ENCODE data around the gene SECTM1.

Gene SECTM1

DNA sequence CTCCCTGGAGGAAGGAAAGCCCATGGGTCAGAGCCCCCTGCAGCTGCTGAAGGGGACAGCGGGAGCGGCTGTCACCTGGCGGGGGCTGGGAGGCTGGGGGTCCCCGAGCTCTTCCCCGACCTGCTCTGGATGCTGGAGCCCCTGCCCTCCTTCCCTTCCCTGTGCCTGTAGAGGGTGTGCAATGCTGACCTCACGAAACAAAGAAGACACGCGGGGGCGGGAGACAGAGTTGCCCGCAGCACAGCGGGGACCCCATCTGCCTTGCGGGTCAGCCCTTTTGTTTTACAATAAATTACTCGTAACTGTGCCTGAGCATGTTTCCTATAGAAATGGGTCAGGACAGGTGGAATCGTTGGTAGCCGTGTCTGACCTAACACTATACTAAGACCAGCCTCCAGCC is 6.3 kb downstream of the SECTM1 start:
- DNase-seq, result no peak

DNA sequence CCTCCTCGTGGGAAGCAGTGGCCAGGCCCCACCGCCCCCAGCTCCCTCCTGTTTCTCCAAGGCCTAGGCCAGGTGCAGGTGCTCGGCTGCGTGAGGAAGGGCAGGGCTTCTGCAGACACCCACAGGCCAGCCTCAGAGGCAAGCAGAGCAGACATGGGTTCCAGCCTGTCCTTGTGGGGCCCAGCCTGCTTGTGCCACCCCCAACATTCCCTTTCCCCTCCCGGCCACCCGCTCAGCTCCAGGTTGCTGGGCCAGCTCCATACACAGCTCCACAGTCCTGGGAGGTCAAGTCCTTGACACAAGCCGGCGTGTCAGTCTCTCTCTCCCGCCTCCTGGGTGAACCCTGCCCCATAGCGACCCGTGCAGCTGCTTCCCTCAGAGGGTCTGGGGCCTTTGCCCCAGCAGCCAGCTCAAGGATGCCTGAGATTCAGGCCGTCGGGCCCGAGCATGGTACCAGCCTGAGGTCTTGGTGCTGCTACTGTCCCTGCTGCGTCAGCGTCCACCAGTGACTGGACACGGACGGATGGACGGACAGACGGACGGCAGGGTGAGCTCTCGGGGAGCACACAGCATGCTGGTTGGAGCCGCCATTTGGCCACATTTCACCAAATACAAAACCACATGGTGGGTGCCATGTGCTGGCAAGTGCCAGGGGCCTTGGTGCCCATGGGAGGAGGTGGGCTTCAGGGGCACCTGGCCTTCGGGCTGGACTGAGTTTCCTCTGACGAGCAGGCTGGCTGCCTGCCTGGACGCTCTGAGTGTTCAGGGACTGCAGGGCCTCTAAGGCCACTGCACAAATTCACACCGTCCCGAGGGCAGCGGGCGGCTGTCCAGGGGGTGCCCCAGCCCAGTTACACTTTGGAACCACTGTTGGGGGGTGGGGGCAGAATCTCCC is 8.0 kb downstream of the SECTM1 start:
- DNase-seq, result no peak

DNA sequence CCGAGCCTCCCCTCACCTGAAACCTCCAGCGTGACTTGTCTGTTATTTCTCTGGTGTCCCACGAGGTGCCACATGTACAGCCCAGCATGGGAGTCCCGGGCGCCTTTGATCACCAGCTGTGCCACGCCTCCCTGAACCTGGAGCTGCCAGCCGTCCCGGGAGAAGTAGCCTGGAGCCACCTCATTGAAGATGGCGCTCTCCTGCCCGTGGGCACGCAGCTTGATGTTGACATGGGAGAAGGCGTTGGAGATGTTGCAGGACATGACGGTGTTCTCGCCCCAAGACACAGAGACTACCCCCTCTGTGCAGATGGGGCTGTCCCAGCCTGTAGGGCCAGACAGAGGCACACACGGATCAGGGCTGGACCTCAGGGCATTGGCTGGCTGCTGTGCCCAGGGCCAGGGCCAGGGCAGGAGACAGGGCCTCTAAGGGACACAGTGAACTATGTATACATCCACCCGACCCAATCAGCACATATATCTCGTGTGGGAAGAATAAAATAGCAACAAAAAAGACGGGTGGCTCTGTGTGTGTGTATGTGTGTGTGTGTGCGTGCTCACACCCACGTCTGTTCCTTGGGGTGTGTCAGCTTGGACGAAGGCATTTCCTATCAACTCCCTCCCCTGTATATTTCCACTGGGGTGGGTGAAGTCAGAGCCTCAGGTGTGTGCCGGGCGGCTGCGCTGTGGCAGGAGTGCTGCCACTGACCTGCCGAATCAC is 8.8 kb downstream of the SECTM1 start:
- peak; percentile 68 for DNase-seq

DNA sequence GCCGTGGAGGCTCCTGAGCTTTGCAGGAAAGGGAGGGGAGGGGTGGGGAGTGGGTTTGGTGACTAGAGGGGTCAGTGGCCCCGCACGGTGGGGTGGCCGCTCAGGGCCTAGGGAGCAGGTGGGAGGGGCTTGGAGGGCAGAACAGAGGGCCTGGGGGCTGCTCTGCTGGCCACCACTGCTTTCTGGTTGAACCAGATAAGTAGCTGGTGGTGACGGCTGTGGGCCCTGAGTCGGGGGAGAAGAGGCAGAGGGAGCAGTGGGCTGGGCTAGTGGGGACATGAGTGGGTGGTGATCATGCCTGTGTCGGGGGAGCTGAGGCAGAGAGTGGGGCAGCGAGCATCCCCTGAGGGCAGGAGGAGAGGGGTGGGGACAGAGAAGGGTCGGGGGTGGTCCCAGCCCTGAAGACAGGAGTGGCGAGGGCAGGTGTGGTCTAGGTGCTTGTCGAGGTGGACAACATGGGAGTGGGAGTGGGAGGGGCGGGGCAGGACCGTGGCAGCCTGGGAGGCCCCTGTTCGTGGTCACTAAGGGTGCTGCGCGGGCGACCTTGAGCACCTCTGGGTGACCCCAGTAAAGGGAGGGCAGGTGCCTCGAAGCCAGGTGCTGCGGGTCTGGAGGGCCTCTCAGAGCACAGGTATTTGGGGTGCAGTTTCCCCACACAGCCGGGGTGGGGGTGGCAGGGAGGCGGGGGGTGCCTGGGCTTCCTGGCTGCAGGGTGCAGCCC is 9.9 kb downstream of the SECTM1 start:
- DNase-seq, result no peak

DNA sequence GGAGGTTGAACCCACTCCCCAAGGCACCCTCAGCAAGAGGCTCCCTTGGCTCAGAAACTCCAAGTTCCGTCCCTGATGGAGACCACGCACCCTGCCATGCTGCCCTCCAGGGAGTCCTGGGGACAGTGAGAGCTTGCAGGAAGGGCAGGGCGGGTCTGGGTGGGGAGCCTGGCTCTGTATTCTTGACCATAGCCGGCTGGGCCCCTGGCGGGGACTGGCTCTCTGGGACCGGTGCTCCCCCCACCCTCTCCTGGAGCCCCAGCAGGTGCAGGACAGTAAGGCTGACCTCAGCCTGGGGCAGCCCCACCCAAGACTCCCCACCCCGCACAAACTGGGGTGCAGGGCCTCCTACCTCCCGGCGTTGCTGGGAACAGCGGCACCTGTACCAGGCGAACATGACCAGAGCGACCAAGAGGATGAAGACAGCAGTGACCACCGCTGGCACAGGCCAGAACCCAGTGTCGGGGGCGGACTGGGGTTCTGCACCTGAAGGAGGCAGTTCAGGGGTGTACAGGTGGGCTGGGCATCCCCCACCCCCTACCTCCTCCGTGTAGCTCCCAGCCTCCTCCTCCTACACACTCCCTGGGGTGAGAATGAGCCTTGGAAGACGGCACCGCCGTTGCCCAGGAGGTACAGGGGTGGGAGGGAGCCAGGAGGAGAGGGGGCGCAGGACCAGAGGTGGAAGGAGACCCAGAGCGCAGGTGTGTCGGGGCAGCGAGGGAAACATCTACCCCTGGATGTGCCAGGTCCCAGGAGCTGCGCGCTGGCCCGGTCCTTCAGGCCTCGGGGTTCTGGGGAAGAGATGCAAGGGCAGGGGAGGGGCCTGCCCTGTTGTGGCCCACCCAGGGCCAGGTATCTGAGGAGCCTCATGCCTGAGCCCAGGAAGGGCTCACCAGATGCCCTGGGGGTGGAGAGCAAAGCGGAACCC is 10.8 kb downstream of the SECTM1 start:
- DNase-seq, result no peak

DNA sequence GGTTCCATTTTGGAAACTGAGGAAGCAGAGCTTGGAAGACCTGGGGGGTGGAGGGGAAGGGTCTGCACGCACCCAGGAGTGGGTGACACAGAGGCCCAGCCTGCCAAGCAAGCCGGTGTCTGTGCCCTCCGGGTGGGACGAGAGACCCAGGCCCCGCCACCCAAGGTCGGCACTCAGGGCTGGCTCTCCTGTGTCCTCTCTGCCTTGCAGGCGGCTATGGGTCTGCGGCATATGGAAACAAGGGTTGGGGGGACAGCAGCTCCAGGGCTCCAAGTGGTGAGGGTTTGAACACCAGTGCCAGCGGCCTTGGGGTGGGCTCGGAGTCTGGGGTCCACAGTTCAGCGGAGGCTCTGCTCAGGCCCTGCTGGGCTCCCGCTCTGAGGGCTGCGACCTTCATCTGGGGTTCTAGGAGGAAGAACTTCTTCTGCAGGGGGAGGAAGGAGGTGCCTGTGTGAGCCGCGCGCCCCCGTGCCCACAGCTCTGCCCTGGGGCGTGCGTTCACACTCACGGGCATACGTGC is 11.6 kb downstream of the SECTM1 start:
- no peak for DNase-seq

DNA sequence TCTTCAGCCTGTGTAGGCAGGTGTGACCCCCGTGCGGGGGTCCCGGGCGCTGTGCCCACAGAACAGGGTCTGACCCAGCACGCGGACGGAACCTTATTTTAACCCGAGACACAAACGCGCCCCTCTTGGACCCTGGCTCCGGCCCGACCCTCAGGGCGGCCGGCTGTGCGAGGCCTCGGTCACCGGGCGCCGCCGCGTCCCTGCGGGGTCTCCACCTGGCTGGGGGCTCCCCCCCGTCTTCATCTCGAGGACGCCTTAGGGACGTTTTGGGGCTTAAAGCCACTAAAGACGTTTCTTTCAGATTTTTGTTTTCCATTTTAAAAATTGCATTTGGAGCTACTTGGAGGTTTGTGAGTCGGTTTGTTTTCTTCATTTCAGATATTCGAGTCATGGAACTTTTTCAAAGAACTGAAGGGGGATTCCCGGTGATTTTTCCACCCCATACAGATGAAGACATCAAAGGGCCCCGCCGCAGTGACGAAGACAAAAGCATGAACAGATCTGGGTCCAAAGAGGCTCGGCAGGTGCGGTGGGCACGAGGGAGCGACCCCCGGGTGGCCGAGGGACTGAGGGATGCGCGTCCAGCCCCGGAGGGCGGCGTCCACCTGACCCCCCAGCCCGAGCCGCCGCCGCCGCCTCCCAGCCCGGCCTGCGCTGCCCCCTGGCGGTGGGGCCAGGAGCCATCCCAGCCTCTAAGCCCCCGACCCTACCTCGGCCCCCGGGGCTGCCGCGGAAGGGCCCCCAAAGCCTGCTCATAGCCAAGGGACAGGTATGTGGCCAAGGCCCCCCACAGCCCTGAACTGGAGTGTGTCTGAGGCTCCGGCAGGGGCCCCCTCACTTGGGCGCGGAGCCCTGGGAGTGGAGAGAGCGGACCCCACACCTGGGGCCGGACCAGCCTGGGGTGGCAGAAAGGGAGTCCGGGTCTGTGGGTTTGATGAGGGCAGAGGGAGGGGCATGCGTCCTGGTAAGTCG is 12.3 kb downstream of the SECTM1 start:
- peak; percentile 74 for DNase-seq

DNA sequence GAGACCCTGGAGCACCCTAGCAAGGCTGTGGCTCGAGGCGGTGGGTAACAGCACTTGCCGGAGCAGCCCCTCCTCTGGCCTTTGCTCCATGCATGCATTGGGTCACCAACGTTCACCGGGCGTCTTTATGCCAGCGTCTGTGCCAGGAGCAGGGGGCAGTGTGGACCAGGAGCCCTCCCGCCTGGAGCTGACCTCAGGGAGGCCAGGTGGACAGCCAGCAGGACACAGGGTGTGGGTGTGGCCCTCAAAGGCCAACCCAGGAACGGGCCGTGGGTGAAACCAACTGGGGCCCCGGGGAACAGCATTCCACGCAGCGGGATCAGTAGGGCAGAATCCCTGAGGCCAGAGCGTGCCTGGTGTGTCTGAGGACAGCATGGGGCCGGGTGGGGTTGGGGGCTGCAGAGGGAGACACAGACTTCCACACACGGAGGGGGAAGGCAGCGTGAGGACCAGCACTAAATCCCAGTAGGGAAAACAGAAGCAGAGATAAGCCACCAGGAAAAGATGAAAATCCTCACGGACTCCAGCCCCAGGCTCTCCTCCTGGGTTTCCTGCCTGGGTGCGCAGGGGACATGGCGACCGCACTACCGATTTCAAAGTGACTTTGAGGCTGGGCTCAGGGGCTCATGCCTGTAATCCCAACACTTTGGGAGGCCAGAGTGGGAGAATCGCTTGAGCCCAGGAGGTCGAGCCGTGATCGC is 13.3 kb downstream of the SECTM1 start:
- DNase-seq, result peak; percentile 76

DNA sequence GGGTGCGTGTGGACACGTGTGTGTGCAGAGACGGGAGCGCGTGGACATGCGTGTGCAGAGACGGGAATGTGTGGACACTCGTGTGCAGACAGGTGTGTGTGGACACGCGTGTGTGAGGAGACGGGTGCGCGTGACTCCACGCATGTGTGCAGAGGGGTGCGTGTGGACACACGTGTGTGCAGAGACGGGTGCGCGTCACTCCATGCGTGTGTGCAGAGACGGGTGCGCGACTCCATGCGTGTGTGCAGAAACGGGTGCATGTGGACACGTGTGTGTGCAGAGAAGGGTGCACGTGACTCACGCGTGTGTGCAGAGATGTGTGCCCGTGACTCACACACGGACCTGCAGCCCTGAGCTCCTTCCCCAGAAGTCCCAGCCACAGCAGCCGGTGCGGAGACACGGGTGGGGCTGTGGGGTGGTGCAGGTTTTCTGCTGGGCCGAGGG is 13.9 kb downstream of the SECTM1 start:
- no peak for DNase-seq

DNA sequence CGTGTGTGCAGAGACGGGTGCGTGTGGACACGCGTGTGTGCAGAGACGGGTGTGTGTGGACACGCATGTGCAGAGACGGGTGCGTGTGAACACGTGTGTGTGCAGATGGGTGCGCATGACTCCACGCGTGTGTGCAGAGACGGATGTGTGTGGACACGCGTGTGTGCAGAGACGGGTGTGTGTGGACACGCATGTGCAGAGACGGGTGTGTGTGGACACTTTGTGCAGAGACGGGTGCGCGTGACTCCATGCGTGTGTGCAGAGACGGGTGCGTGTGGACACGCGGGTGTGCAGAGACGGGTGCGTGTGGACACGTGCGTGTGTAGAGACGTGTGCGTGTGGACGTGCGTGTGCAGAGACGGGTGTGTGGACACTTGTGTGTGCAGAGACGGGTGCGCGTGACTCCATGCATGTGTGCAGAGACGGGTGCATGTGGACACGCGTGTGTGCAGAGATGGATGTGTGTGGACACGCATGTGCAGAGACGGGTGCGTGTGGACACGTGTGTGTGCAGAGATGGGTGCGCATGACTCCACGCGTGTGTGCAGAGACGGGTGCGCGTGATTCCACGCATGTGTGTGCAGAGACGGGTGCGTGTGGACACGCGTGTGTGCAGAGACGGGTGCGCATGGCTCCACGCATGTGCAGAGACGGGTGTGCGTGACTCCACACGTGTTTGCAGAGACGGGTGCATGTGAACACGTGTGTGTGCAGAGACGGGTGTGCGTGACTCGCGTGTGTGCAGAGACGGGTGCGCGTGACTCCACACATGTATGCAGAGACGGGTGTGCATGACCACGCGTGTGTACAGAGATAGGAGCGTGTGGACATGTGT is 14.6 kb downstream of the SECTM1 start:
- DNase-seq, result no peak

DNA sequence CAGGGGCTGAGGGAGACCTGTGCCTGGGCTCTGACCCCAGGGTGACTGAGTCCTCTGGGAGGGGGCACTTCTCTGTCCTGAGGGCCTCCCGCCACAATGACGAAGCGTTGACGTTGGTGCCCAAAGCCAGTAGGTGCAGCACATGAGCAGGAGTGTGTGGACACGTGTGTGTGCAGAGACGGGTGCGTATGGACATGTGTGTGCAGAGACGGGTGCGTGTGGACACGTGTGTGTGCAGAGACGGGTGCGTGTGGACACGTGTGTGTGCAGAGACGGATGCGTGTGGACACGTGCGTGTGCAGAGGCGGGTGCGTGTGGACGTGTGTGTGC is 15.4 kb downstream of the SECTM1 start:
- DNase-seq, result no peak

DNA sequence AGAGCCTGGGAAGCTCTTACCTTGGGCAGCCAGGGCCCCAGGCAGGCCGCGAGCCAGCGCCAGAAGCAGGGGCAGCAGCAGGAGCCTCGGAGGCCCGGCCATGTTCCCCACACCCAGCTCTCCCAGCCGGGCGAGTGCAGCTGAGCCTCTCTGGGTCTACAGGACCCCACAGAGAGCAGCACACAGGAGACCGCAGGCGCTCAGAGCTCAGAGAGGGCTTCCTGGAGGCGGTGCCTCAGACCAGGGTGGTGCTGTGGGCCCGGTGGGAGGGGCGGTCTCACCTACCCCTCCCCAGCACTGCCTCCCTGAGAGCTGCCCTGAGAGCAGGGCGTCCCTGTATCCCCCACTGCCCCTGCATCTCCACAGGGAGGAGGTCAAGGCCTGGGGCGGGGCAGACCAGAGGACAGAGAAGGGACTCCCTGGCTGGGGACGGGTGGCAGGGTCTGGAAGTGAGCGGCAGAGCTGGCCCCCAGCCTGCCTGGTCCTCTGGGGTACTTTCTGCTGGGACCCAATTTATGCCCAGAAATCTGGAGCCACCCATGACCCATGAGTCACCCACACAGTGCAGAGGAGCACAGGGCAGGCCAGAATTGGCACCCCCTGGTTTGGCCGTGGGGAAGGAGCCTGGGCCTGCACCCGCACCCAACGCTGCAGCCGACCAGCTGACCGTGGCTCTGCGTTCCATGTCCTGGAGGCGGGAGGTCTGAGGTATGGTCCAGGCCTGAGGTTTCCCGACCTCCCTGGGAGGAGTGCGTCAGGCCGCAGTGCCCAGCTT is 16.0 kb downstream of the SECTM1 start, which contains the start of gene CD7:
Gene CD7, minus strand, starts transcription at position 215 of the 775 bp plus-strand sequence. Its CDS starts 113 bp downstream, at position 102.
- DNase-seq, result no peak

DNA sequence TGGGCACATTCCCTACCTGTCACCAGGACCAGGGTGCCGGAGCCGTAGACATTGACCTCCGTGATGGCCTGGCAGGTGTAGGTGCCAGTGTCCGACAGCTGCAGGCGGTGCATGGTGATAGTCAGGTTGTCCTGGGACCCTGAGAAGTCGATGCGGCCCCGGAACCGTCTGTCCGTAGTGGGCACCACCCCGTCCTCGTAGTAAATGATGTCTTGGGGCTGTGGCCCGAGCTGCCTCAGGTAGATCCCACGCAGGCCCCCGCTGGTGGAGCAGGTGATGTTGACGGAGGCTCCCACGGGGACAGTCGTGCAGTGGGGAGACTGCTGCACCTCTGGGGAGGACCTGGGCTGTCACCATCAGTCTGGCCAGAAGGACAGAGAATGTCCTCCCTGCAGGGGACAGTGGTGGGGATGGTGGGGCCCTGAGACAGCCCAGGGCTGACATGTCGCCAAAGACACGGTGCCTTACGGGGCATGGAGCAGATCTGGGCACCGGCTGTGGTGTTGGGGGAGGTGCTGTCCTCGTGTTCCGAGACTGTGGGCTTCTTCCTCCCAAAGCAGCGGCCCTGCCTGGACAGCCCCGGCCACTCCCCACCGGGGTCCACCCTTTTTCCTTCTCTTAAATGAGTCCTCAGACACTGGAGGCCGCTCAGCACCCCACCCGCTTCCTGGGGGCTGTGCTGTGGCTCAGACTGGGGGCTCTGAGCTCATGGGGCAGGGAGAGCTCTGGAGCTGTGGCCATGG is 16.7 kb downstream of the SECTM1 start:
- no peak for DNase-seq

DNA sequence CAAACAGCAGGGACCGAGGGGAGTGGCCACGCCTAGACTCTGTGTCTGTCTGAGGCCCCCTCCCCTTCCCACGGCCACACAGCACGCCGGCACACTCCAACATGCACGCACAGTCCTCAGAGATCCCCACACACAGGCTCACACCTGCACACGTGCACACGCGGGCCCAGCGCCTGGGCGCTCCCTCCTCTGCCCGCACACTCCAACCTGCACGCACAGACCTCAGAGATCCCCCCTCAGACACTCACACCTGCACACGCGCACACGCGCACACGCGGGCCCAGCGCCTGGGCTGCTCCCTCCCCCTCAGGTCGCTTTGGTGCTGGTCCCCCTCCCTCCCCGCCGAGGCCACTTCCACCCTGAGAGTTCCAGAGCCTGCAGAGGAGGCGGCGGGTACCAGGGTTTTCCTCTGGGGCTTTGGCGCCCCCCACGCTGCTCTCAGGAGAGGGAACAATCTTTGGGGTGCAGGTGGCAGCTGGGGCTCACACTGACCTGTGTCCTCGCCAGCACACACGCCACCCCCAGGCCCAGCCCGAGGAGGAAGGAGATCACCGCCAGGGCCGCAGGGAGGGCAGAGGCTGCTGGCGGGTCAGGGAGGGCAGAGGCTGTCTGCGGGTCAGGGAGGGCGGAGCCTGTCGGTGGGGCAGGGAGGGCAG is 17.7 kb downstream of the SECTM1 start:
- peak; percentile 48 for DNase-seq

DNA sequence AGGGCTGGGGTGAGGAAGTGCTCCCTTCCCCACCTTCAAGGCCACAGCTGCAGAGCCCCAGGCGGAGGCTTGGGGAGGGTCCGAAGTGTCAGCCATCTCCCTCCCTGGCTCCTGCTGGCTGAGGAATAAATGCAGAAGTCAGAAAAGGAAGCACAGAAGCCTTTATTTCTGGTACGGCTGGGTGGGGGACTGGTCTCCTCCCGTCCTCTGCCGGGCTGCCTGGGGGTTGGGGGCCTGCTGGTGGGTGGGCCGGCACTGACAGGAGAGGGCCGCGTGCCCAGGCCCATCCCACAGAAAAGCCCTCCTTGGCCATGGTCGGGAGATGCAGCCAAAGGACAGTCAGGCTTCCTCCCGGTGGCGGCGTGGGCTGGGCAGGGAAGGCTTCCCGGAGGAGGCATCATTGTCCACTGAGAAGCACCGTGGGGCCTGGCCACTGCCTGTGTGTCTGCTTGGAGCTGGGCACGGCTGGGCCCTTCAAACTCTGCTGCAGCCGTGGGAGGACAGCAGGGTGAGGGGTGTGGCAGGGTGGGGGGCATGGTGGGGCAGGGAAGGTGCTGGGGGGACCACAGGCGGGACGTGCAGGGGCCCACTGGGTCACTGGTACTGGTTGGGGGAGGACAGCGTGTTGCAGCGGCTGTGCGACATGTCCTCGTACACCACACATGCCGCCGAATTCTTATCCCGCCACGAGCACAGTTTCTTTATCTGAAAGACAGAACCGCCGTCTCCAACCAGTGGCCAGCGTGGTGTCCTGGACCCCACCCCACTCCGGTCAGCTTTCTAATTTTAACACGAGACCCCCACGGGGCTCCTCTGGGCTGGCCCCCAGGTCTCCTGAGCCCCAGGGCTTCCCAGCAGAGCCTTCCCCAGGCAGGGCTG is 18.6 kb downstream of the SECTM1 start:
- DNase-seq, result no peak

Data from DMS53 (cell line).